SIG-M5 (cell line): Measurements from ENCODE around the gene ROBO4.

Experiments used
- DNase-seq: peaks from one replicate; lab custom pipeline; 2025; lab: John Stamatoyannopoulos, UW

Gene ROBO4

DNA sequence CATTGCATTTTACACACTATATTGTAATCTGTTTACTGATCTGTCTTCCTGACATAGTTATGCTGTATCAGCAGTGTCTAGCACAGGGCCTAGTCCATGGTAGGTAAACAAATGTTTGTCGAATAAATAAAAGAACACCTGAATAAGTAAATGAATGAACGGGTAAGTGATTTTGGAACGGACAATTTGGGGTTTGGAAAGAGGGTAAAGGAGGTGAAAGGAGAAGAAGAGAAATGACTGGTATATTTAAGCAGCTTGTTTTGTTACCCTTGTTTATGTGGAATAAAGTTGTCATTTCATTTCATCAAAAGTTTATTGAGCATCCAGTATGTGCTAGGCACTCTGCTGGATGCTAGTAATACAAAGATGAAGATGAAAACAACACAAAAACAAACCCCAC is 21.3 kb upstream of the ROBO4 start, which contains the start of gene HEPN1:
Gene HEPN1, plus strand, starts transcription at position 301 of the 400 bp plus-strand sequence.
- no peak for DNase-seq

DNA sequence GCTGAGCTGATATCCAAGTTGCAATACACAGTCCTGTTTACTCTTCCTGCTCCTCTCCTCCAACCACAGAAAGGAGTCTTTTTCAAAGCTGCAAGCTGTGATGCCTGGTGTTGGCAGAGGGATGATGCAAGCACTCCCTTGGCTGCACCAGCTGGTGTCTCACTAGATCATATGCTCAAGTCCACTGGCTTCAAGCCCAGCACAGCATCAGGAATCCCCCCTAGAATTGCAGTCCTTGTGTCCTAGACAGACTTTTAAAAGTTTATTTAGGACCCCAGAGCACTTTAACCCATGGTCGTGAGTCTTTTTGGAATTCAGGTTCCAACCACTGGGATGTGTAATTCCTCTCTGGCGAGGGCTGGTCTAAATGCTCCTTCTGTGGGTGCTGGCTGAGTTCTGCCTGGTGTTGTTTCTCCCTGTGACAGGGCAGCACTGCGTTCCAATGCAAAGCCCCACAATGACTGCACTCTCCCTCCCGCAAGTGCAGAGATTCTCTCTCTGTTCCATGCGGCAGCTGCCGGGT is 19.5 kb upstream of the ROBO4 start:
- no peak for DNase-seq

DNA sequence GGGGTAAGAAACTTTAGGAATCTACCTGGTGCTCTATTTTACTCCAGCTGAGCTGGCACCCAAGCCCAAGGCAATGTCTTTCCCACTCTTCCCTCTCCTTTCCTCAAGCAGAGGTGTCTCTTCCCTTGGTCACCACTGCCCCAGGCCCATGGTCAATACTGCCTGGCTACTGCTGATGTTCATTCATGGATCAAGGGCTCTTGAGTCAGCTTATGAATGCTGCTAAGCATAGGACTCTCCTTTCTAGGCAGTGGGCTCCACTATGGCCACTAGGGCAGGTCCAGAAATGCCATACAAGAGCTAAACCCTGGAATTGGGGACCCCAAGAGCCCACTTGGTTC is 18.7 kb upstream of the ROBO4 start:
- no peak for DNase-seq

DNA sequence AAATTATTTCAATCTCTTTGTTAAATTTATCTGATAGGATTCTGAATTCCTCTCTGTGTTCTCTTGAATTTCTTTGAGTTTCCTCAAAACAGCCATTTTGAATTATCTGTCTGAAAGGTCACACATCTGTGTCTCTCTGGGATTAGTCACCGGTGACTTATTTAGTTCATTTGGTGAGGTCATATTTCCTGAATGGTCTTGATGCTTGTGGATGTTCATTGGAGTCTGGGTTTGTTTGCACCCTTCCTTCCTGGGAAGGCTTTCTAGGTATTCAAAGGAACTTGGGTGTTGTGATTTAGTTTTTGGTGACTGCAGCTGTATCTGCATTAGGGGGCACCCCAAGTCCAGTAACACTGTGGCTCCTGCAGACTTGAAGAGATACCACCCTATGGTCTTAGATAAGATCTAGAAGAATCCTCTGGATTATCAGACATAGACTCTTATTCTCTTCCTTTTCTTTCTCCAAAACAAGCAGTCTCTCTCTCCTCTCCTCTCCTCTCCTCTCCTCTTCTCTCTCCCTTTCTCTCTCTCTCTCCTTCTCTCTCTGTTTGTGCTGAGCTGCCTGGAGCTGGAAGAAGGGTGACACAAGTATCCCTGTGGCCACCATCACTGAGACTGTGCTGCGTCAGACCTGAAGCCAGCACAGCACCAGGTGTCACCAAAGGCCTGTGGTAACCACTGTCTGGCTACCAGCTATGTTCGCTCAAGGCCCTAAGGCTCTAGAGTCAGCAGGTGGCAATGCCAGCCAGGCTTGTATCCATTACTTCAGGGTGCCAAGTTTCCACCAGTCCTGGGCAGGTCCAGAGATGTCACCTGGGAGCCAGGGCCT is 18.1 kb upstream of the ROBO4 start:
- no peak for DNase-seq

DNA sequence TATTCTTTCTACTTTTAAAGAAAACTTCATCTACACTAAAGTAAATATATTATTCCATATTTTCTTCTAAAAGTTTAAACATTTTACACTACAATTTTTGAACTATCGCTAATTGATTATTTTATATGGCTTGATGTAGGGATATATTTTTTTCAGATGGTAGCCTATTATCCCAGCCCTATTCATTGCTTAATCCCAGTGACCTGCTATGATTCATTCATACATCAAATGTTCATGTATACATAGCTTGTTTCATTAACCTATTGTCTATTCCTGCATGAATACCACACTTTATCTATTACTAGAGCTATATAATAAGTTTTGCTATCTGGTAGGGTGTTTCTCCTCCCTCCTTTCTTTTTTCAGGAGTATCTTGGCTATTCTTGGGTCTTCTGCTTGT is 5.0 kb upstream of the ROBO4 start:
- DNase-seq: no peak

DNA sequence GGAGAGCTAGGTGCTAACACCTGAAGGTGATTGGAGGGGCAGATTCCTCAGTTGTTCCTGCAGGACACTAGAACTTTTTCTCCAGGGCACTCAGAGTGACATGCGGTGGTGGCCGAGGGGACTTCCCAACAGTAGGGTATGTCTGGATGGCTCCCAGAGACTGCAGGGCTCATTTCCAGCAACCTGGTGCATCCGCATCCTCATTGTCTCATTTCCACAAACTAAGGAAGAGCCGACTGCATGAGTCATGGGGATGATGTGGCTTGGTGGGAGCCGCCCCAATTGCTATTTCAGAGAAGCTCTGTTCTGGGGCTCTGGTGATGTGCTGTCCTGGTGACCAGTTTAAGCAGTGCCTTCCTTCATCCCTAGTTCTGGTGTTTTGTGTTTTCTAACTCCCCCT is 2.8 kb upstream of the ROBO4 start:
- DNase-seq: no peak

DNA sequence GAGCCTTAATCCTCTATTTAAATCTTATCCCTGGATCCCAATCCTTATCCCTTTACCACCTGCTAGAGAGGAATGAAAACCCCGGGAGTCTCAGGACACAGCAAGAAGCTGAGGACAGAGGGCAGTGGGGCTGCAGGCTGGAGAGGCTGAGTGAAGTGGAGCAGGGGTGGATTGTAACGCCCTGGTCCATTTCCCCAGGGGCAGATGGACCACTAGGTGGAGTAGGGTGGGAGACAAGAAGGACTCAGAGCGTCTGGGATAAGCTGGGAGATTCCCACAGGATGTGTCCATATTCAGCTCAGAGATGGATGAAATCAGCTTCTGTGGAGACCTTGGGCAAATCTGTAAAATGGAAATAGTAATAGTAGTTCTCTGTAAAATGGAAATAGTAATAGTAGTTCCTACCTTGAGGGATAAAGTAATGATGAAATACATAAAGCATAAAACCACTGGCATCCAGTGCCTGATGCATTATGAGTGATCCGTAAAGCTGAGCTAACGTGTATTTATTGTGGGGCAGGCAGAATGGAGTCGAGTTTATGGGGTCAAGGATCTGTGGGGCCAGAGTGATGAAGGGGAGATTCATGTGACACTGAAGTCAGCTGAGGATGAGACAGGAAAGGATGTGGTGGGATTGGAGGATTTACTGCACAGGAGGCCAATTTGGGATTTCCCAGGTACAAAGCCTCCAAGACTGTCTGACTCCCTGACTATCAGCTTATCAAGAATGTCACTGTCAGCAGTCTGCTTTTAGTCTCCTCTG is 1.9 kb upstream of the ROBO4 start:
- DNase-seq: no peak

DNA sequence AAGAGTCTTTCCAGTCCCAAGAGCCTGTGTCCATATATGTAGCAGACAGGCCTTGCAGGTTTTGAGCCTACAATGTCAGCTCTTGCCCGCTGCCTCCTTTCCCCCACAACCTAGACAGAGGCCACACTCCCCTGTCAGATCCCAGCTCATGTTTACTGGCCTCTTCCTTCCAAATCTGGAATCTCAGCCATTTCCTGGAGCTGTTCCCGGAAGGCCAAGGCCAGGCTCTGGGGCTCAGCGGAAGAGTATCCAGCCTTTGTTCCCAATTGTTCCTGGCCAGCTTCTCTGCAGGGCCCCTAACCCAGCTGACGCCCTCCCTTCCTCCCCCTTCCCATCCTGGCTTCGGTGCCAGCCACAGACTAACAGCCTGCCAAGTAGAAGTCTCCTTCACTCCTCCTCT is 1.0 kb upstream of the ROBO4 start:
- DNase-seq: no peak

DNA sequence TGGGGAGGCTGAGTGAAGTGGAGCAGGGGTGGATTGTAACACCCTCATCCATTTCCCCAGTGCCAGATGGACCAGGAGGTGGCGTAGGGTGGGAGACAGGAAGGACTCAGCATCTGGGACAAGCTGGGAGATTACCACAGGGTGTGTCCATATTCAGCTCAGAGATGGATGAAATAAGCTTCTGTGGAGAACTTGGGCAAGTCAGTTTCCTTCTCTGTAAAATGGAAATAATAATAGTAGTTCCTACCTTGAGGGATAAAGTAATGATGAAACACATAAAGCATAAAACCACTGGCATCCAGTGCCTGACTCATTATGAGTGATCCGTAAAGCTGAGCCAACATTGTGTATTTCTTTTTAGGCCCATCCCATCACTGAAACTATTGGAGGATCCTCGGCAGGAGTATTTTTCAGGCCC is 607 bp upstream of the ROBO4 start:
- no peak for DNase-seq

DNA sequence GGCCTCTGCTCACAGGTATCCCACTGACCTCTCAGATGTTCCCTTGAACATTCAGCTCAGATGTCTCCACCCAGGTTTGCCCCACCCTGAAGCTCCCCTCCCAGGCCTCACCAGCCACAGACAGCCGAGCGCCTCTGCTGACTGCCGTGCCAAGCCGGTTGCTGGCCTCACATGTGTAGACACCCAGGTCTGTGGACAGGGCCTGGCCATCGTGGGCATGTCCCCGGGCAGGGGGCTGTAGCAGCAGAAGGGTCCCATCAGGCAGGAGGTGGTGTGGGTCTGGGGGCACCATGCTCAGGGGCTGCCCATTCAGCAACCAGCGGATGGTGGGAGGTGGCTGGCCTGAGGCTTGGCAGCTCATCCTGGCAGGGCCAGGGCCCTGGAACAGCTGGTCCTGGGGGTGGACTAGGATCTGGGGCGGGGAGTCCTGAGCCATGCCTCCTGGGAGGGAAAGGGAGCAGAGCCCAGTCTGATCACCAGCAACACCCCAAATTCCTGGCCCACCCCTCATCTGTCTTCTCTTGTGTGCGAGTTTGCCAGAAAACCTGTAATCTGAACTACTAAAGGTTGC is 759 bp downstream of the ROBO4 start:
- DNase-seq: no peak

DNA sequence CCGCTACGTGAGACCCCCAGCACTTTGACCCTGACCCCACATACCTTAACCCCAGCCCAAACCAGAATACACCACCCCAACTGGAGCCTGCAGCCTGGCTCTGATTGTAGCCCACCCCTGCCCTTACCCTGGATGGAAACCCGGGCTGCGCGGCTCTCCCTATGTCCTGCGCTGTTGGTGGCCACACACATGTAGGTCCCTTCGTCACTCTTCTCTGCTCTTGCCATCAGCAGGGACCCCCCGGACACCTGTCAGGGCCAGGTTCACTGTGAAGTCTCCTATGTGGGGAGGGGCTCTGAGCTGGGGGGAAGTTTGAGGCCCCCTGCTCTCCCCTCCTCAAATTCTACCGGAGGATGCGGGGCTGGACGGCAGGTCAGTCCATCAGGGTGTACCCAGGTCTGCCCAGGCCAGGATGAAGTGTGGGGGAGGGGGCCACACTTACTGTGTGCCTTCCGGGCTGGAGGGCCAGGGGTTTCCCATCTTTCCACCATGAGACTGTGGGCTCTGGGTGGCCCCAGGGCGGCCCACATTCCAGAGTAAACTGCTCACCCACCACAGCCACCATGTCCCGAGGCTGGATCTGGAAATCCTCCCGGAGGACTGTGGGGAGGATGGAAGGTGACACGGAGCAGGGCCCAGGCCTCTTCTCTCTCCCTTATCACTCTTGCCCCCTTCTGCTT is 1.5 kb downstream of the ROBO4 start:
- DNase-seq: no peak

DNA sequence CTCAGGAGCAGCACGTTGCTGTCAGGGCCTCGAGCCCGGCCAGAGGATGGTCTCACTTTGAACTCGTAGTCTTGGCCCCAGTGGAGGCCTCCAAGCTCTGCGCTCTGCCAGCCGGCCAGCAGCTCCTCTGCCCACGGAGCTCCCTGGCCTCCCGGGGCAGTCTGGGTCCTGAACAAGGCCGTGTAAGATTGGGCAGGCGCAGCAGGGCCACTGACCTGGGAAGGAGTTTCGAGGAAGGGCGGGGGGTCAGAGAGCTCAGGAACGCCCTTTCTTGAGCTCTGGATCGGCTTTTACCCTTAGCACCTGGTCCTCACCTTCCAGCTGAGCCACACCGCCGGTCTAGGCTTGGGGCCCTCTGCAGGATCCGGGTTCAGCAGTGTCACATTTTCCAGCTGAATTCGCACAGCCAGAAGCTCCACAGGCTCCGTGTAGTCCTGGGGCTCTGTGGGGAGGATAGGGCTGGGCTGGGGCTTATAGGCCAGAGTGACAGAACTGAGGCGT is 2.1 kb downstream of the ROBO4 start:
- no peak for DNase-seq

DNA sequence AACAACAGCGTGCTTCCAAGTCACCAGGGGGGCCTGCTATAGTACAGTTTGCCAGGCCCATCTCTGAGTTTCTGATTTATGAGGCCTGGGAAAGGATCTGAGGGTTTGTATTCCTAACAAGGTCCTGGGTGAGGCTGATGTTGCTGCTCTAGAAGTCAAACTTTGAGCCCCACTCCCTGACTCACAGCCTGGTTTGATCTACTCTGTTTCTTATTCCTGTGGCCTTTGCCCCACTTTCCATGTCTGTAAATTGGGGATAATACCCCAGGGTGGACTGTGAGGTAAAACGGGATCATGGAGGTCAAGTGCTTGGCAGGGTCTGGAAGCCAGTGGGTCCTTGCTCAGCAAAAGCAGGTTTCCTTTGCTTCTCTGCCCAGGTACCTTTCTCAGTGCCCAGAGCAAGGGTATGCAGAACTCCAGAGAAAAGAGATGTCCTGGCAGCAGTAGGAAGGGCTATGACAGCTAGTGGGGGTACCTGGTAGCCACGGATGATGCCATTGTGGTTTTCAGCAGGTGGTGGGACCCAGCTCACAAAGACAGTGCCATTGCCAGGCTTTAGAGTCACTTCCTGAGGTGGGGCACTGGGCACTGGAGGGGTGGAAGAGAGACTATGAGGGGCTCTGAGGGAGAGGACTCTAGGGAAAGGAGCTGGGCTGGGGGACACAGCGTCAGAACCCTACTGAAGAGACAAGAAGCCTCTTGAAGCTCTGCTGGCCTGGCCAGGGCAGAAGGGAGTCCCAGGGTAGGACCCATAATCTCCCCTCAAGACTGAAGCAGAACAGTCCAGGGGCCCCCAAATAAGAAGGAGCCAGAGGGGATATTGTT is 2.8 kb downstream of the ROBO4 start:
- DNase-seq: no peak

DNA sequence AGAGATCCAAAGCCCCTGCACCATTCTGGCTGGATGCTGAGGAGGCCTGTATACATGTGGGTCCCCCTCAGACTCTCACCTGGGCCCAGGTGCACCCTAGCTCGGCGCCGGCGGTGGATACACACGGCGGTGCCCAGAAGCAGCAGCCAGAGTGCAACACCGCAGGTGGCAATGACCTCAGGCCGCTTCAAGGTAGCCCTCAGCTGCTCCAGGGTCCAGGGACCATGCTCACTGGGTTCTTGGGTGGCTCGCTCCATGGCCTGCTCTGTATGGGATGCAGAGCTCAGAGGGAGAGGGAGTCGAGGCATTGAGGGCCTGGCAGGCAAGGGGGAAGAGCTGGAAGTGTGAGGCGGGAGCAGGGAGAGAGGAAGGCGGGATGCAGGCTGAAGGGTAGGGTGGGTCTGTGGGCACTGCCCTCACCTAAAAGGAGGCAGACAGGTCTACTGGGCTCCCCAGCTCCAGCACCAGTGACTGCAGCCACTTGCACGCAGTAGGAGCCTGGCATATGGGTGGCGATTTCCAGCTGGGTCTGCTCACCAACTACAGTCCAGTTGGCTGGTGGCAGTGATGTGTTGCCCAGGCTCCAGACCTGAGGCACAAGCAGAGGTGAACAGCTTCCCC is 3.8 kb downstream of the ROBO4 start:
- DNase-seq: no peak

DNA sequence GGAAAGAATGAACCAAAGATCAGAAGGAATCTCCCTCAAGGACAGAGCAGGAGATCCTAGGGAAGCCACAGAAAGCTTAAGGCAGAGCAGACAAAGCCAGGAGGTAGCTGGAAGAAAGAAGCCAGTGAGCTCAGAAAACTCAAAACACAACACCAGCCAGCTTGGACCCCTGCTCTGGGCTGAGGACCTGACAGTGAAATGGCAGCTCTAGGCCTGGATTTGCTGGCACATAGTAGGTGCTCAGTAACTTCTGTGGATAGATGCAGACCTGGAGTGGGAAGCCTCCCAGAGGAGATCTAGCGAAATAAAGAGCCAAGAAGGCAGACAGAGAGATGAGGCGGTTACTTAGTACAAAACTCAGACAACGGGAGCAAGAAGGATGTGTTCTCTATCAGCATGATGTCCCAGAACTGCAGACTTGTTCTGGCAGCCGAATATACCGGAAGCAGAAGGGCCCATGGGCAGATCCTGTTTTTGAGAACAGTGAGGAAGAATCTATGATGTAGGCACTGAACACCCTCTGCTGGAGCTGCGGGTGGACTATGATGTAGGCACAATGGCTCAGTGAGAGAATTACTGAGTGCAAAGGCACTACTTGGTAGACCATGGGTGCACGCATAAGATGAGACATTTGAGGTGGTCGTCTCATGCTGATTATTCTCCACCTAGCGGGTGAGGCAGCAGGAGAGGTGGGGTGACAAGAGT is 4.8 kb downstream of the ROBO4 start:
- no peak for DNase-seq

DNA sequence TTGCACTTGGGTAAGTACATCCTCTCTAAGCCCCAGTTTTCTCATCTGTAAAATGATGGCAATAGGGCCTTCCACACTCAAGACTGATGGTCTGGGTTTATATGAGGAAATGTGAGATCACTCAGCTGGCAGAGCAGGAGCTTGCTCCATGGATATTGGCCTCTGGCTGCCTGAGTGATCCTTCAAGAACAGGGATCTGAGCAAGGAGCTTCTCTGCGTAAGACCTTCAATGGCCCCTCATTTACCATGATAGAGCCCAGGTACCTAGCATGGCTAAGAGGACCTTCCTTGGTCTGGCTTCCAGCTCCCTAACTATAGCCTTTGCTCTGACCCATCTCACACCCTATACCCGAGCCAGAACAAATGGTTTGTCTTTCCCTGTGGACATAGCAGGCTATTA is 5.5 kb downstream of the ROBO4 start:
- DNase-seq: no peak

DNA sequence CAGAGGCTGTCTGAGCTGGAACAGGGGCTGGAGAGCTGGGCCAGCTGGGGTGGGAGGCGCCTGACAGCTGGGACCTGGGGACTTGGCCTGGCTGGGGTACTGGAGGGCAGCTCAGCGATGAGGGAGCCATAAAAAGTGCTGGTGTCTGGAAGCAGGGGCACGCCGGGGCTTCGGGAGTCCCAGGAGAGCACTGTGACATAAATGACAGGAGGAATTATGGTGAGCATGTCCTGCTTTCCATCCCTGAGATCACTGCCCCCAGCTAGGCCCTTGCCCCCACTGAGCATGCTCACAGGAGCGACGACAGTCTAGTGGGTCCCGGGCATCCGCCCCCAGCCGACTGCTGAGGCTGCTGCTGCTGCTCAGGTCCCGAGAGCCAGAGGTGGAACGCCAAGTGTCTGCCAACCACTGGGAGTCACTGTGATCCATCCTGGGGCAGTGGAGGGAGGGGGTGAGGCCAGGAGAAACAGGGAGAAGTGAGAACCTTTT is 6.2 kb downstream of the ROBO4 start:
- no peak for DNase-seq

DNA sequence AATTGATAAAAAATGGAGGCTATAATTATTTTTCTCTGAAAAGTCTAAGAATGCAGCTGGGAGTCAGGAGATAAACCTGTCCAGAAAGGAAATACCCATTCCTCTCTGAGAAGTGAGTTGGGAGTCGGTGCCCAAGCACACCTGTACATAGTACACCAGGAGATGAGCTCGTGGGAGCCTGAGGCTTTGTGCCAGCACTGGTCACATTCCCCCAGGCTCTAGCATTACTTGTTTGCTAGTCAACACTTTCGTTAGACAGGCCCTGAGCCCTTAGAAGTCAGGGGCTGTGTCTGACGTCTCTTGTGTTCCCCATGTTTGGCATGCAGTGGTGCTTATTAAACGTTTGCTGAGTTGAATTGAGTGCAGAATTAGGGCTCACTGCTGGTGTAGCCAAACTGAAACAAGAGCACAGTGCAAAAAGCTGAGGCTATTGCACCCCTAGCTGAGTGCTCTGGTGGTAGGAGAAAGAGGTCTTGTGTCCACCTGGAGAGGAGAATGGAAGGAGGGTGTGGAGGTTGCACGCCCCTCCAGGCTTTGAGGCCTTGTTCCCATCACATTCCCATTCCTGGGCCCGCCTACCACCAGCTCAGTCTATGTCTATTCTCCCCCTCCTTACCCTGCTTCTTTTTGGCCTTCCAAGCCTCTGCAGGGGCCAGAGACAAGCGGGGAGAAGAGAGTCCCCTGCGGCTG is 6.8 kb downstream of the ROBO4 start:
- DNase-seq: no peak

DNA sequence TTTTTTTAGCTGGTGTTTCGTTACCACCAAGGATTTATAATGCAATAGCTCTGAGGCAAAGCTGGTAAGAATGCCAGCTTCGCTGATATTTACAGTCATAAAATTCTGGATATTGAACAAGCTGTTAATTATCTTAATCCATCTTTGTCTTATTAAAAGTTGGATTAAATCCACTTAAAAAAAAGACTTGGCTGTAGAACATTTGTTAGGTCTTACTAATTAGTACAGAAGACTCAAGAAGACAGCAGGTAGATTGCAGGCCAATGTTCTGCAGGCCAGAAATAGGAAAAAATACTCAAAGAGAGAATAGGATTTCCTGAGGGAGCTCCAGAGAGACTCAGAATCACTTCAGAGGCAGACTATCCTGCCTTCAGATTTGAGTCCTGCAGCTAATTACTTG is 7.5 kb downstream of the ROBO4 start:
- DNase-seq: no peak
